Uterus (tissue), 2 donors: ENCODE results near the gene TEK.

ENCODE experiments used
- POLR2A ChIP-seq, 2 donors: fragments of 450-650 bp; IDR thresholded peaks; one replicate each; pipeline ENCODE4 v1.6.1; 2016; ENCODE audit warnings: antibody characterized with exemption in 2 of 2, mild to moderate bottlenecking in 1 of 2, moderate library complexity in 1 of 2
- TF ChIP-seq, protein P1 (sequence below), 4 experiments: fragments of 200-600 bp in 2 of 4; fragments of 450-650 bp in 2 of 4; sonication (generic) in 2 of 4; IDR thresholded peaks; one replicate each; pipeline ENCODE4 v1.5.1; 2016 to 2019; ENCODE audit warnings: antibody characterized with exemption in 4 of 4, mild to moderate bottlenecking in 2 of 4, moderate library complexity in 1 of 4

DNA sequence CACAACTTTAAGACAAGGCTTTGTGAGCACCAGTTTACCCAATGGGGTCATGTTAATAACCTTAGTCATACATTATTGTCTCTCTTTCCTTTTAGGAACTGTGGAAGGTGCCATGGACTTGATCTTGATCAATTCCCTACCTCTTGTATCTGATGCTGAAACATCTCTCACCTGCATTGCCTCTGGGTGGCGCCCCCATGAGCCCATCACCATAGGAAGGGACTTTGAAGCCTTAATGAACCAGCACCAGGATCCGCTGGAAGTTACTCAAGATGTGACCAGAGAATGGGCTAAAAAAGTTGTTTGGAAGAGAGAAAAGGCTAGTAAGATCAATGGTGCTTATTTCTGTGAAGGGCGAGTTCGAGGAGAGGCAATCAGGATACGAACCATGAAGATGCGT, 48.7 kb downstream of the TEK start:
- no peak for TF ChIP-seq POLR2A (IDR thresholded peaks at IDR 0.05)
- TF ChIP-seq, protein P1, sequence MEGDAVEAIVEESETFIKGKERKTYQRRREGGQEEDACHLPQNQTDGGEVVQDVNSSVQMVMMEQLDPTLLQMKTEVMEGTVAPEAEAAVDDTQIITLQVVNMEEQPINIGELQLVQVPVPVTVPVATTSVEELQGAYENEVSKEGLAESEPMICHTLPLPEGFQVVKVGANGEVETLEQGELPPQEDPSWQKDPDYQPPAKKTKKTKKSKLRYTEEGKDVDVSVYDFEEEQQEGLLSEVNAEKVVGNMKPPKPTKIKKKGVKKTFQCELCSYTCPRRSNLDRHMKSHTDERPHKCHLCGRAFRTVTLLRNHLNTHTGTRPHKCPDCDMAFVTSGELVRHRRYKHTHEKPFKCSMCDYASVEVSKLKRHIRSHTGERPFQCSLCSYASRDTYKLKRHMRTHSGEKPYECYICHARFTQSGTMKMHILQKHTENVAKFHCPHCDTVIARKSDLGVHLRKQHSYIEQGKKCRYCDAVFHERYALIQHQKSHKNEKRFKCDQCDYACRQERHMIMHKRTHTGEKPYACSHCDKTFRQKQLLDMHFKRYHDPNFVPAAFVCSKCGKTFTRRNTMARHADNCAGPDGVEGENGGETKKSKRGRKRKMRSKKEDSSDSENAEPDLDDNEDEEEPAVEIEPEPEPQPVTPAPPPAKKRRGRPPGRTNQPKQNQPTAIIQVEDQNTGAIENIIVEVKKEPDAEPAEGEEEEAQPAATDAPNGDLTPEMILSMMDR (IDR thresholded peaks at IDR 0.05): no peak
